NT2/D1 (cell line): Measurements from ENCODE around the gene ACOT11.

Experiments
- YY1 ChIP-seq: IDR thresholded peaks from 2 replicates; pipeline ENCODE4 v1.6.1; 2011; ENCODE audit not compliant: insufficient read length, insufficient read depth
- ZNF274 ChIP-seq: IDR thresholded peaks from 2 replicates; pipeline ENCODE4 v1.6.1; 2011; ENCODE audit warnings: mild to moderate bottlenecking, low read depth, low read length

DNA sequence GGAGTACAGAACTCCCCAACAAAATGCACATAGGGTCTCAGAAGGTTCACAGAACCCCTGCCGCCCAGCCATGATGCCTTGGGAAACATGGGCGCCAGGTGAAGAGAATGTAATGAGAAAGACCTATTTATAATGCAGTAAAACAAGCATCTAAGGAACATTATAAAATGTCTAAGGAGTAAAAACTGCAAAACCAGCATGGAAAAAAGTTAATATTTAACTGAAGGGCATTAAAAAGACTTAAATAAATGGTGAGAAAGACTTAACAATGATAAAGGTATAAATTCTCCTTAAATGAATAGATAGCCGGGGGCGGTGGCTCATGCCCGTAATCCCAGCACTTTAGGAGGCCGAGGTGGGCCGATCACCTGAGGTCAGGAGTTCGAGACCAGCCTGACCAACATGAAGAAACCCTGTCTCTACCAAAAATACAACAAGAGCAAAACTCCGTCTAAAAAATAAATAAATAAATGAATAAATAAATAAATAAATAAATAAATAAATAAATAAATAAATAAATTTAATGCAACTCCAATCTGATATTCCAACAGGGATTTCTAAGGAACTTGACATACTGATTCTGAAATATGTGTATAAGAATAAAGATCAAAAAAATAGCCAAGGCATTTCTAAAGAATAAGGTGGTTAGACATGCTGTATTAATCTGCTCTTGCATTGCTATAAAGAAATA is 27.3 kb upstream of the ACOT11 start:
- no peak for TF ChIP-seq ZNF274
- no peak for TF ChIP-seq YY1
